Dedifferentiated amniotic fluid mesenchymal stem cell (primary cell): ENCODE data around the gene ARHGAP27.
"Not testable (repeated sequence)": the region's sequence is repeated elsewhere in the genome, so short reads cannot be mapped to it uniquely, and the experiment has no call there.

Source experiments
- DNase-seq: peaks from one replicate; pipeline ENCODE4 v3.0.0-alpha.2; 2016; ENCODE audit errors: extremely low spot score

ARHGAP27 gene

GRCh38 chr17:45363498-45363897 is 69.2 kb downstream of the ARHGAP27 start:
- DNase-seq, result no peak

GRCh38 chr17:45361976-45362375 is 70.7 kb downstream of the ARHGAP27 start:
- no peak for DNase-seq

- no peak for DNase-seq
Measured at GRCh38 chr17:45361451-45361850, 71.2 kb downstream of the ARHGAP27 start.

GRCh38 chr17:45357364-45357997 is 75.2 kb downstream of the ARHGAP27 start:
- no peak for DNase-seq

GRCh38 chr17:45355087-45355486 is 77.6 kb downstream of the ARHGAP27 start:
- no peak for DNase-seq

GRCh38 chr17:45353043-45353442 is 79.6 kb downstream of the ARHGAP27 start:
- no peak for DNase-seq

- DNase-seq, result no peak
Measured at GRCh38 chr17:45351831-45352230, 80.8 kb downstream of the ARHGAP27 start.

- DNase-seq, result no peak
Measured at GRCh38 chr17:45347444-45347843, 85.2 kb downstream of the ARHGAP27 start.

GRCh38 chr17:45346216-45347015 is 86.3 kb downstream of the ARHGAP27 start:
- no peak for DNase-seq

GRCh38 chr17:45345554-45346215 is 87.0 kb downstream of the ARHGAP27 start:
- DNase-seq, result no peak

- no peak for DNase-seq
Measured at GRCh38 chr17:45345246-45345553, 87.5 kb downstream of the ARHGAP27 start.

GRCh38 chr17:45343967-45344664 is 88.6 kb downstream of the ARHGAP27 start:
- not testable (repeated sequence) for DNase-seq
